ENCODE data around the gene OSBPL10. TPM values are rescaled to one million over a fixed set of nuclear protein-coding genes. Genes with fewer than 3 reads are reported as not detected.
"Not testable (repeated sequence)": the region's sequence is repeated elsewhere in the genome, so short reads cannot be mapped to it uniquely, and the experiment has no call there.

Gene OSBPL10
- total RNA-seq, 1 experiment from 2014 or later: 2.3 TPM

DNA sequence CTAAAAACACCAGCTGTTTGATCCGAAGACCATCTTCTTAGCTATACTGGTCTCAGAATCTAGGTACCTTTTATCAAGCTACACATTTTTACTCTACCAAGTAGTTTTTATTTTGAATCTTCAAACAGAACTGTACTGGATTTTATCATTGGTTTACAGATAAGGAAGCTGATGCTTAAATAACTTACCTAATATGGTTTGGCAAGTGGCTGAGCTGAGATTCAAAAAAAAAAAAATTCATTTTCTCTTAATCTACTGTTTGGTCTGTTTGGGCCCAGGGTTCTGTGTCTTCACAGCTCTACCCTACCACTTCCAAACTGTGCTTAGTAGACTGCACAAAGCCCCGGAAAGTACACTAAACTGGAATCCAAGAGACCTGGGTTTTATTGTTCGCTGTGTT lies 36.2 kb upstream of the OSBPL10 start:
- Histone ChIP-seq H3K4me3 (ENCODE audit: low read depth, low read length, poor library complexity, severe bottlenecking) (no peak overlapping the region), H3K4me1 (ENCODE audit: insufficient read depth, low read length, poor library complexity, severe bottlenecking) (no peaks in the 10 kb centered on the region), H3K9me3 (ENCODE audit: low read depth, low read length, poor library complexity, severe bottlenecking) (no peaks in the 10 kb centered on the region), H3K27ac (ENCODE audit: low read depth, low read length, poor library complexity, severe bottlenecking) (no peak overlapping the region), H3K27me3 (replicated peaks; ENCODE audit: insufficient read depth, low read depth, low read length, poor library complexity) (no peaks in the 10 kb centered on the region), H3K36me3 (ENCODE audit: insufficient read depth, low read length, poor library complexity, severe bottlenecking) (no peaks in the 10 kb centered on the region)
- TF ChIP-seq, protein P1, sequence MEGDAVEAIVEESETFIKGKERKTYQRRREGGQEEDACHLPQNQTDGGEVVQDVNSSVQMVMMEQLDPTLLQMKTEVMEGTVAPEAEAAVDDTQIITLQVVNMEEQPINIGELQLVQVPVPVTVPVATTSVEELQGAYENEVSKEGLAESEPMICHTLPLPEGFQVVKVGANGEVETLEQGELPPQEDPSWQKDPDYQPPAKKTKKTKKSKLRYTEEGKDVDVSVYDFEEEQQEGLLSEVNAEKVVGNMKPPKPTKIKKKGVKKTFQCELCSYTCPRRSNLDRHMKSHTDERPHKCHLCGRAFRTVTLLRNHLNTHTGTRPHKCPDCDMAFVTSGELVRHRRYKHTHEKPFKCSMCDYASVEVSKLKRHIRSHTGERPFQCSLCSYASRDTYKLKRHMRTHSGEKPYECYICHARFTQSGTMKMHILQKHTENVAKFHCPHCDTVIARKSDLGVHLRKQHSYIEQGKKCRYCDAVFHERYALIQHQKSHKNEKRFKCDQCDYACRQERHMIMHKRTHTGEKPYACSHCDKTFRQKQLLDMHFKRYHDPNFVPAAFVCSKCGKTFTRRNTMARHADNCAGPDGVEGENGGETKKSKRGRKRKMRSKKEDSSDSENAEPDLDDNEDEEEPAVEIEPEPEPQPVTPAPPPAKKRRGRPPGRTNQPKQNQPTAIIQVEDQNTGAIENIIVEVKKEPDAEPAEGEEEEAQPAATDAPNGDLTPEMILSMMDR (conservative IDR thresholded peaks at IDR 0.05; ENCODE audit: low read depth, low read length): no peak
- no peak for TF ChIP-seq EZH2 (IDR thresholded peaks at IDR 0.05; ENCODE audit: borderline replicate concordance, low read depth, low read length, poor library complexity, severe bottlenecking)
- intact Hi-C loops (cut with micrococcal nuclease; ENCODE audit: unreplicated experiment): no loop called here
- ChIA-PET POLR2A (ENCODE audit: low non-redundant PET) (no interaction called here), CTCF (interaction anchor here (0.5 to 0.7 kb wide), 2 partner anchors 279 to 284 kb away, joined by 3 to 4 read pairs; no protein-coding TSS in a partner anchor)
- no TSS peak for BruUV-seq (replicated peaks)
- no peak for DNase-seq (ENCODE audit: low spot score)

DNA sequence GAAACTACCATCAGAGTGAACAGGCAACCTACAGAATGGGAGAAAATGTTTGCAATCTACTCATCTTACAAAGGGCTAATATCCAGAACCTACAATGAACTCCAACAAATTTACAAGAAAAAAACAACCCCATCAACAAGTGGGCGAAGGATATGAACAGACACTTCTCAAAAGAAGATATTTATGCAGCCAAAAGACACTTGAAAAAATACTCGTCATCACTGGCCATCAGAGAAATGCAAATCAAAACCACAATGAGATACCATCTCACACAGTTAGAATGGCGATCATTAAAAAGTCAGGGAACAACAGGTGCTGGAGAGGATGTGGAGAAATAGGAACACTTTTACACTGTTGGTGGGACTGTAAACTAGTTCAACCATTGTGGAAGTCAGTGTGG lies 34.6 kb upstream of the OSBPL10 start:
- DNase-seq (ENCODE audit: low spot score); intact Hi-C loops (cut with micrococcal nuclease; ENCODE audit: unreplicated experiment); H3K27ac ChIP-seq (ENCODE audit: low read depth, low read length, poor library complexity, severe bottlenecking); H3K4me1 ChIP-seq (ENCODE audit: insufficient read depth, low read length, poor library complexity, severe bottlenecking); H3K9me3 ChIP-seq (ENCODE audit: low read depth, low read length, poor library complexity, severe bottlenecking); BruUV-seq (replicated peaks); POLR2A ChIA-PET (ENCODE audit: low non-redundant PET); H3K36me3 ChIP-seq (ENCODE audit: insufficient read depth, low read length, poor library complexity, severe bottlenecking); CTCF ChIA-PET; H3K4me3 ChIP-seq (ENCODE audit: low read depth, low read length, poor library complexity, severe bottlenecking); H3K27me3 ChIP-seq (replicated peaks; ENCODE audit: insufficient read depth, low read depth, low read length, poor library complexity): not testable (repeated sequence)

DNA sequence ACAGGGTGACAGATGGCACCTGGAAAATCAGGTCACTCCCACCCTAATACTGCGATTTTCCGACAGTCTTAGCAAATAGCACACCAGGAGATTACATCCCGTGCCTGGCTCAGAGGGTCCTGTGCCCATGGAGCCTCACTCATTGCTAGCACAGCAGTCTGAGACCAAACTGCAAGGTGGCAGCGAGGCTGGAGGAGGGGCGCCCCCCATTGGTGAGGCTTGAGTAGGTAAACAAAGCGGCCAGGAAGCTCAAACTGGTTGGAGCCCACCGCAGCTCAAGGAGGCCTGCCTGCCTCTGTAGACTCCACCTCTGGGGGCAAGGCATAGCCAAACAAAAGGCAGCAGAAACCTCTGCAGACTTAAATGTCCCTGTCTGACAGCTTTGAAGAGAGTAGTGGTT lies 29.6 kb upstream of the OSBPL10 start:
- POLR2A ChIA-PET (ENCODE audit: low non-redundant PET); H3K36me3 ChIP-seq (ENCODE audit: insufficient read depth, low read length, poor library complexity, severe bottlenecking); H3K4me1 ChIP-seq (ENCODE audit: insufficient read depth, low read length, poor library complexity, severe bottlenecking); DNase-seq (ENCODE audit: low spot score); H3K9me3 ChIP-seq (ENCODE audit: low read depth, low read length, poor library complexity, severe bottlenecking); BruUV-seq (replicated peaks); H3K27me3 ChIP-seq (replicated peaks; ENCODE audit: insufficient read depth, low read depth, low read length, poor library complexity); CTCF ChIA-PET; intact Hi-C loops (cut with micrococcal nuclease; ENCODE audit: unreplicated experiment); H3K27ac ChIP-seq (ENCODE audit: low read depth, low read length, poor library complexity, severe bottlenecking); H3K4me3 ChIP-seq (ENCODE audit: low read depth, low read length, poor library complexity, severe bottlenecking): not testable (repeated sequence)

DNA sequence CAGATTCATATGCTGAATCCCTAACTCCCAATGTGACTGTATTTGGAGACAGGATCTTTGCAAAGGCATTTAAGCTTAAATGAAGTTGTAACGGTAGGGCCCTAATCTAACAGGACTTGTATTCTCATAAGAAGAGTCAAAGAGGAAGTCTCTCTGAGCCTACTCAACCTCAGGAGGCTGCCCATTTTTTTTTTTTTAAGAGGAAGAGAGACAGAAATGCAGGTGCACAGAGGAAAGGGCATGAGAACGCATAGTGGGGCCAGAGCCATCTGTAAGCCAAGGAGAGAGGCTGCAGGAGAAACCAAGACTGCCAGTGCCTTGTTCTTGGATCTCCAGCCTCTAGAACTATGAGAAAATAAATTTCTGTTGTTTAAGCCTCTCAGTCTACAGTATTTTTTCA lies 28.9 kb upstream of the OSBPL10 start:
- Histone ChIP-seq H3K27ac (ENCODE audit: low read depth, low read length, poor library complexity, severe bottlenecking) (no peak overlapping the region), H3K4me3 (ENCODE audit: low read depth, low read length, poor library complexity, severe bottlenecking) (no peak overlapping the region), H3K27me3 (replicated peaks; ENCODE audit: insufficient read depth, low read depth, low read length, poor library complexity) (no peaks in the 10 kb centered on the region), H3K36me3 (ENCODE audit: insufficient read depth, low read length, poor library complexity, severe bottlenecking) (no peaks in the 10 kb centered on the region), H3K4me1 (ENCODE audit: insufficient read depth, low read length, poor library complexity, severe bottlenecking) (no peaks in the 10 kb centered on the region), H3K9me3 (ENCODE audit: low read depth, low read length, poor library complexity, severe bottlenecking) (no peaks in the 10 kb centered on the region)
- CTCF ChIA-PET: no interaction called here
- TF ChIP-seq EZH2 (IDR thresholded peaks at IDR 0.05; ENCODE audit: borderline replicate concordance, low read depth, low read length, poor library complexity, severe bottlenecking): no peak
- TF ChIP-seq, protein P1 (conservative IDR thresholded peaks at IDR 0.05; ENCODE audit: low read depth, low read length): no peak
- DNase-seq (ENCODE audit: low spot score): no peak
- intact Hi-C loops (cut with micrococcal nuclease; ENCODE audit: unreplicated experiment): no loop called here
- BruUV-seq (replicated peaks): no TSS peak
- POLR2A ChIA-PET (ENCODE audit: low non-redundant PET): no interaction called here
